Upper lobe of right lung (tissue), 1 donor: ENCODE data around the gene TMEM18. TPM values are rescaled to one million over a fixed set of nuclear protein-coding genes. Genes with fewer than 3 reads are reported as not detected.

ENCODE experiments used
- ATAC-seq: fragments of 200-7000 bp; cut with Tn5 transposase; one replicate; pipeline ENCODE4 v1.9.1; 2020; ENCODE audit warnings: mild to moderate bottlenecking, moderate library complexity
- DNase-seq: peaks from one replicate; pipeline ENCODE4 v3.0.0-alpha.2; 2020
- H3K27ac ChIP-seq: fragments of 200-600 bp; one replicate; pipeline ENCODE4 v1.8.0; 2022
- H3K27me3 ChIP-seq: fragments of 200-600 bp; one replicate; pipeline ENCODE4 v1.8.0; 2022; ENCODE audit warnings: mild to moderate bottlenecking
- H3K36me3 ChIP-seq: fragments of 200-600 bp; one replicate; pipeline ENCODE4 v1.8.0; 2022
- H3K4me1 ChIP-seq: fragments of 200-600 bp; one replicate; pipeline ENCODE4 v1.8.0; 2022
- H3K4me3 ChIP-seq: fragments of 200-600 bp; one replicate; pipeline ENCODE4 v1.8.0; 2022; ENCODE audit warnings: mild to moderate bottlenecking
- H3K9me3 ChIP-seq: fragments of 200-600 bp; one replicate; pipeline ENCODE4 v1.8.0; 2022
- CTCF ChIP-seq: fragments of 200-600 bp; IDR thresholded peaks from one replicate; pipeline ENCODE4 v1.8.0; 2022; ENCODE audit warnings: antibody characterized with exemption
- intact Hi-C: fragments of 100-400 bp; cut with DNase I; formaldehyde crosslinking; loops from one replicate; pipeline ENCODE4 v1.11.0; 2022
- total RNA-seq: library from RNA; stranded (reverse); fragmentation: NEBNext Ultra II Directional; extraction: Animal tissue kit (Norgen Biotek cat#: 25700); gene quantifications from one replicate; pipeline ENCODE4 v1.2.1, GENCODE V29; 2021
- donor health status: DM: no; HTN: yes; CAD: no; lungs with severe emphysema.

TMEM18 gene
- total RNA-seq, 1 donor from 2014 or later, result 21.3 TPM

- no peak for TF ChIP-seq CTCF
- no peaks in the 10 kb centered on the region for H3K27me3 ChIP-seq
These were observed 42.5 kb upstream of the TMEM18 start for GRCh38 chr2:719734-720133.

DNA sequence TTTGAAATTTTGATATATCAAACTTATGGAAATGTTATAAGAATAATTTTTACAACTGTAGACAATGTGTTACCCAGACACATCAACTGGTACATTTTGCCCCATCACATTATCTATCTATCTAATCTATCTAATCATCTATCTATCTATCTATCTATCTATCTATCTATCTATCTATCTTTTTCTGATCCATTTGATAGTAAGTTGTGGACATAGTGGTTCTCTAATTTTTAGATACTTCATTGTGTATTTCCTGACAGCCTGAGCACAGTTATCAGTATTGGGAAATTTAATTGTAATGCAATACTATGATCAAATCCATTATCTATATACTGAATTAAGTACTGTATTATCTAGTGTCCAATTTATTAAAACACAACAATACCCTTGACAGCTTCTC lies 42.0 kb upstream of the TMEM18 start:
- intact Hi-C loops, result no loop called here
- no peak overlapping the region for H3K27ac ChIP-seq
- H3K27me3 ChIP-seq, result no peaks in the 10 kb centered on the region
- DNase-seq (no peak), ATAC-seq (no peak)
- H3K4me3 ChIP-seq, result no peak overlapping the region
- H3K36me3 ChIP-seq, result no peaks in the 10 kb centered on the region
- no peaks in the 10 kb centered on the region for H3K4me1 ChIP-seq
- no peak for TF ChIP-seq CTCF
- no peaks in the 10 kb centered on the region for H3K9me3 ChIP-seq

More at GRCh38 chr2:719734-720133, 42.5 kb upstream of the TMEM18 start:
- intact Hi-C loops, result no loop called here
- H3K4me1 ChIP-seq, result no peaks in the 10 kb centered on the region
- ATAC-seq, result no peak
- H3K9me3 ChIP-seq, result no peaks in the 10 kb centered on the region
- no peak overlapping the region for H3K4me3 ChIP-seq
- H3K36me3 ChIP-seq, result no peaks in the 10 kb centered on the region
- no peak overlapping the region for H3K27ac ChIP-seq
- no peak for DNase-seq

GRCh38 chr2:717661-718060 lies 40.5 kb upstream of the TMEM18 start:
- ATAC-seq (no peak), DNase-seq (no peak)
- Histone ChIP-seq H3K27me3 (no peaks in the 10 kb centered on the region), H3K27ac (no peak overlapping the region), H3K9me3 (no peaks in the 10 kb centered on the region), H3K36me3 (no peaks in the 10 kb centered on the region), H3K4me3 (no peak overlapping the region), H3K4me1 (no peaks in the 10 kb centered on the region)
- intact Hi-C loops, result no loop called here
- TF ChIP-seq CTCF, result no peak

GRCh38 chr2:715854-716560 lies 38.8 kb upstream of the TMEM18 start:
- ATAC-seq (no peak), DNase-seq (no peak)
- intact Hi-C loops, result no loop called here
- no peak overlapping the region for H3K27ac ChIP-seq
- no peaks in the 10 kb centered on the region for H3K4me1 ChIP-seq
- no peak overlapping the region for H3K4me3 ChIP-seq
- no peaks in the 10 kb centered on the region for H3K9me3 ChIP-seq
- H3K27me3 ChIP-seq, result no peaks in the 10 kb centered on the region
- TF ChIP-seq CTCF, result no peak
- H3K36me3 ChIP-seq, result no peaks in the 10 kb centered on the region

DNA sequence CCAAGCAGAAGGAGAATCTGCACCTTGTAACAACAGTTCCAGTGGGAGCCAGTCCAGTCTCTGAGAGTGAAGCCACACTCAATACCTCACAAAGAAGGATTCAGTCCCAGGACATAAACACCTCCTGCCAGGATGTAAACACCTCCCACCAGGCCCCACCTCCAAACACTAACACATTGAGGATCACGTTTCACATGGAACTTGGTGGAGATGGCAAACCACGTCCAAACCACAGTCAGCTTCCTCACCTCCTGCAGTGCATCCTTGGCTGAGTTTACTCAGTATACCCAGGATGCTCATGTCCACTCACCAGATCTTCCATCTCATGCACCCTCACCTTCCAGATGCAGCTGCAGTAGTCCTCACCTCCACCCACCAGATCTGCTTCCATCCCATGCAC lies 37.8 kb upstream of the TMEM18 start:
- Histone ChIP-seq H3K27me3 (no peaks in the 10 kb centered on the region), H3K9me3 (no peaks in the 10 kb centered on the region), H3K4me1 (no peaks in the 10 kb centered on the region), H3K27ac (no peak overlapping the region), H3K4me3 (no peak overlapping the region), H3K36me3 (no peaks in the 10 kb centered on the region)
- DNase-seq, result no peak
- intact Hi-C loops, result no loop called here
- ATAC-seq, result no peak
- TF ChIP-seq CTCF, result no peak
